Transverse colon (tissue), 4 donors: ENCODE measurements around the gene HSD11B1L. TPM values are rescaled to one million over a fixed set of nuclear protein-coding genes. Genes with fewer than 3 reads are reported as not detected.

ENCODE experiments used
- DNase-seq: peaks from one replicate; pipeline ENCODE4 v3.0.0-alpha.2; 2019
- H3K27ac ChIP-seq, 4 donors: fragments of 200-600 bp; sonication (generic); 2 replicates each; pipeline ENCODE4 v1.5.1; 2016 to 2018; ENCODE audit warnings: inconsistent platforms in 4 of 4
- H3K27me3 ChIP-seq: fragments of 200-600 bp; sonication (generic); 2 replicates; pipeline ENCODE4 v1.5.1; 2017; ENCODE audit warnings: inconsistent platforms
- H3K36me3 ChIP-seq, 4 donors: fragments of 200-600 bp; sonication (generic); 2 replicates each; pipeline ENCODE4 v1.5.1; 2017 to 2019; ENCODE audit warnings: inconsistent platforms in 4 of 4
- H3K4me1 ChIP-seq, 4 donors: fragments of 200-600 bp; sonication (generic); 2 replicates each; pipeline ENCODE4 v1.5.1; 2017 to 2020; ENCODE audit warnings: inconsistent platforms in 4 of 4
- H3K4me3 ChIP-seq, 4 donors: fragments of 200-600 bp; sonication (generic); 1 replicate in 1 of 4; 2 replicates in 3 of 4; pipeline versions ENCODE4 v1.5.1 to v1.6.1; 2017 to 2019; ENCODE audit warnings: inconsistent platforms in 4 of 4
- H3K9me3 ChIP-seq, 2 donors: fragments of 200-600 bp; sonication (generic); 2 replicates each; pipeline ENCODE4 v1.5.1; 2017 to 2019; ENCODE audit warnings: inconsistent platforms in 2 of 2
- CTCF ChIP-seq, 5 experiments: fragments of 200-600 bp in 3 of 5; fragments of 450-650 bp in 2 of 5; sonication (generic) in 3 of 5; IDR thresholded peaks; 1 replicate in 2 of 5; 2 replicates in 3 of 5; pipeline ENCODE4 v1.5.1; 2016 to 2017; ENCODE audit warnings: antibody characterized with exemption in 5 of 5, inconsistent platforms in 3 of 5, mild to moderate bottlenecking in 2 of 5, moderate library complexity in 1 of 5
- EP300 ChIP-seq: sonication (generic); formaldehyde crosslinking; IDR thresholded peaks from one replicate; pipeline ENCODE4 v1.6.1; 2017; ENCODE audit warnings: antibody characterized with exemption, low read depth
- POLR2A ChIP-seq: fragments of 450-650 bp; IDR thresholded peaks from one replicate; pipeline ENCODE4 v1.6.1; 2016; ENCODE audit warnings: antibody characterized with exemption, mild to moderate bottlenecking, moderate library complexity
- POLR2AphosphoS5 ChIP-seq, 3 donors: sonication (generic); formaldehyde crosslinking; IDR thresholded peaks; one replicate each; pipeline ENCODE4 v1.6.1; 2016; ENCODE audit warnings: antibody characterized with exemption in 3 of 3
- WGBS, 2 donors: methylation state at CpG; one replicate each; pipeline ENCODE4 v1.1.5; 2018; ENCODE audit warnings: low coverage in 1 of 2; 5-methylcytosine and 5-hydroxymethylcytosine counted together
- in situ Hi-C, 4 donors: fragments of 200-750 bp; cut with MboI; loops; one replicate each; pipeline versions ENCODE4 v1.15.0 to v1.15.1; 2017; ENCODE audit warnings: low sequenced_read_pairs in 3 of 4, low pct_ligation_motif_present in 1 of 4, low pct_unique_long_range_greater_than_20kb in 1 of 4
- intact Hi-C: fragments of 100-400 bp; cut with DNase I; formaldehyde crosslinking; loops from one replicate; pipeline ENCODE4 v1.15.1; 2023; ENCODE audit warnings: low total_unique reads
- total RNA-seq, 4 donors: library from RNA; depleted of rRNA; stranded (reverse); fragments of >200 nt; gene quantifications; one replicate each; pipeline ENCODE4 v1.1.0, GENCODE V29; 2016

The HSD11B1L gene
- total RNA-seq, 4 donors from 2014 or later: 10.8 to 30.1 (median 16.6) TPM

GRCh38 chr19:5678071-5678718, 2.6 kb upstream of the HSD11B1L start:
- peaks cover 11 to 15% (median 14%) of the 10 kb centered on the region in 4 donors for H3K4me1 ChIP-seq
- H3K9me3 ChIP-seq: no peaks in the 10 kb centered on the region
- no peaks in the 10 kb centered on the region for H3K27me3 ChIP-seq
- H3K4me3 ChIP-seq: no peak overlapping the region
- in situ Hi-C loops: no loop called here
- no peak for DNase-seq
- intact Hi-C loops: no loop called here
- no peak overlapping the region for H3K27ac ChIP-seq
- TF ChIP-seq POLR2A (no peak), CTCF (IDR thresholded peaks at IDR 0.05) (no peak), EP300 (no peak), POLR2AphosphoS5 (IDR thresholded peaks at IDR 0.05) (no peak)
- WGBS, 2 donors: 91% methylated on average over 18 of the region's 22 CpGs; no CpG with 5 or more reads in 1 of the 2 donors
- H3K36me3 ChIP-seq: no peaks in the 10 kb centered on the region

- no peaks in the 10 kb centered on the region for H3K9me3 ChIP-seq
- H3K4me3 ChIP-seq: peak overlapping the region; percentile 82 to 99 (median 88)
- H3K27ac ChIP-seq: peak overlapping the region; percentile 87 to 94 (median 93)
- H3K27me3 ChIP-seq: no peaks in the 10 kb centered on the region
- H3K4me1 ChIP-seq: peaks cover 11 to 15% (median 14%) of the 10 kb centered on the region in 4 donors
- DNase-seq: peak; percentile 20
- TF ChIP-seq EP300 (no peak), POLR2AphosphoS5 (IDR thresholded peaks at IDR 0.05) (no peak), POLR2A (no peak), CTCF (IDR thresholded peaks at IDR 0.05) (no peak)
- in situ Hi-C loops (no loop called here), intact Hi-C loops (no loop called here)
- 19 to 80% methylated on average over 3 to 24 of the region's 26 CpGs for WGBS, 2 donors
- H3K36me3 ChIP-seq: no peaks in the 10 kb centered on the region
Measured at GRCh38 chr19:5679289-5680083, 1.3 kb upstream of the HSD11B1L start.

GRCh38 chr19:5680084-5680436, 767 bp upstream of the HSD11B1L start:
- peak; percentile 50 for DNase-seq
- intact Hi-C loops (no loop called here), in situ Hi-C loops (no loop called here)
- H3K9me3 ChIP-seq: no peaks in the 10 kb centered on the region
- no peaks in the 10 kb centered on the region for H3K27me3 ChIP-seq
- peak overlapping the region; percentile 87 to 94 (median 93) for H3K27ac ChIP-seq
- no peaks in the 10 kb centered on the region for H3K36me3 ChIP-seq
- 0% methylated on average over 18 of the region's 23 CpGs; no CpG with 5 or more reads in 1 of the 2 donors for WGBS, 2 donors
- H3K4me1 ChIP-seq: peaks cover 11 to 15% (median 14%) of the 10 kb centered on the region in 4 donors
- TF ChIP-seq EP300: no peak
- TF ChIP-seq CTCF (IDR thresholded peaks at IDR 0.05): peak in 3 of 5 experiments; percentile 10 to 34 (median 16)
- no peak for TF ChIP-seq POLR2AphosphoS5 (IDR thresholded peaks at IDR 0.05)
- peak overlapping the region; percentile 82 to 99 (median 88) for H3K4me3 ChIP-seq

GRCh38 chr19:5681391-5682106, 722 bp downstream of the HSD11B1L start:
- DNase-seq: no peak
- WGBS, 2 donors: 63 to 86% methylated on average over 5 to 17 of the region's 17 CpGs
- no peak for TF ChIP-seq POLR2AphosphoS5 (IDR thresholded peaks at IDR 0.05)
- no peaks in the 10 kb centered on the region for H3K36me3 ChIP-seq
- H3K27ac ChIP-seq: peak overlapping the region in 1 of 4 donors; percentile 92
- peaks cover 11 to 21% (median 17%) of the 10 kb centered on the region in 4 donors for H3K4me1 ChIP-seq
- H3K4me3 ChIP-seq: peak overlapping the region in 3 of 4 donors; percentile 85 to 99 (median 91)
- in situ Hi-C loops: no loop called here
- intact Hi-C loops: no loop called here
- no peaks in the 10 kb centered on the region for H3K27me3 ChIP-seq
- H3K9me3 ChIP-seq: no peaks in the 10 kb centered on the region
